NB4 (cell line): Measurements from ENCODE around the gene PRPF8.
A peak's percentile ranks its signal among the peaks of the same experiment; 100 is the strongest.

Experiments
- DNase-seq: peaks from one replicate; pipeline ENCODE4 v3.0.0; 2010; ENCODE audit warnings: low read depth
- H3K4me3 ChIP-seq: one replicate; pipeline ENCODE4 v1.5.1; 2011; ENCODE audit warnings: mild to moderate bottlenecking, low read depth, low read length, moderate library complexity
- CTCF ChIP-seq: IDR thresholded peaks from one replicate; pipeline ENCODE4 v1.5.1; 2012; ENCODE audit warnings: low read depth, low read length
- MAX ChIP-seq: IDR thresholded peaks from 2 replicates; pipeline ENCODE4 v1.6.1; 2011; ENCODE audit warnings: low read depth, low read length
- MYC ChIP-seq: IDR thresholded peaks from 2 replicates; pipeline ENCODE4 v1.6.1; 2011; ENCODE audit warnings: low read depth, low read length
- POLR2A ChIP-seq: IDR thresholded peaks from 2 replicates; pipeline ENCODE4 v1.6.1; 2011; ENCODE audit warnings: mild to moderate bottlenecking; ENCODE audit not compliant: insufficient read length; ENCODE audit errors: extremely low read depth

PRPF8 gene

GRCh38 chr17:1684378-1685189, at the start of gene PRPF8:
Gene PRPF8, minus strand, starts transcription at chr17:1684867. Its CDS starts 296 bp downstream, at chr17:1684571.
- peak; percentile 76 for TF ChIP-seq POLR2A
- TF ChIP-seq MYC: peak; percentile 54
- peak; percentile 16; the same call in 1 of the 2 replicates for TF ChIP-seq MAX
- no peak for TF ChIP-seq CTCF
- peak within 1 kb of the TSS; percentile 85 for H3K4me3 ChIP-seq
- DNase-seq: peak; percentile 94

- H3K4me3 ChIP-seq: no peak overlapping the region
- no peak for TF ChIP-seq CTCF
- no peak for TF ChIP-seq MAX
- no peak for TF ChIP-seq MYC
- no peak for TF ChIP-seq POLR2A
- DNase-seq: no peak
Measured at GRCh38 chr17:1733759-1734158, 49.1 kb upstream of the PRPF8 start.

- TF ChIP-seq MAX (no peak), CTCF (no peak), MYC (no peak), POLR2A (no peak)
- peak; percentile 20 for DNase-seq
- no peak overlapping the region for H3K4me3 ChIP-seq
Measured at GRCh38 chr17:1732833-1733321, 48.2 kb upstream of the PRPF8 start.

GRCh38 chr17:1732241-1732832, 47.7 kb upstream of the PRPF8 start:
- DNase-seq: no peak
- H3K4me3 ChIP-seq: no peak overlapping the region
- TF ChIP-seq MAX: no peak
- TF ChIP-seq MYC: no peak
- TF ChIP-seq POLR2A: no peak
- TF ChIP-seq CTCF: no peak

GRCh38 chr17:1731194-1731506, 46.5 kb upstream of the PRPF8 start:
- TF ChIP-seq POLR2A (no peak), MYC (no peak), CTCF (no peak), MAX (no peak)
- no peak overlapping the region for H3K4me3 ChIP-seq
- DNase-seq: no peak
